HCT116 (cell line): ENCODE results near the gene BAX.

Experiments
- CEBPB ChIP-seq: IDR thresholded peaks from 2 replicates; pipeline ENCODE4 v1.6.1; 2012; ENCODE audit warnings: low read depth
- CTCF ChIP-seq, 3 experiments: fragments of 200-600 bp in 1 of 3; sonication (generic) in 1 of 3; IDR thresholded peaks in 2 of 3; conservative IDR thresholded peaks in 1 of 3; 2 replicates each; pipeline ENCODE4 v1.5.1; 2012 to 2017; ENCODE audit warnings: low read depth in 2 of 3, low read length in 2 of 3, antibody characterized with exemption in 1 of 3, borderline replicate concordance in 1 of 3, control low read depth in 1 of 3, mild to moderate bottlenecking in 1 of 3, mixed read lengths in 1 of 3, mixed run types in 1 of 3, moderate library complexity in 1 of 3; ENCODE audit not compliant: insufficient read depth in 1 of 3
- EZH2 ChIP-seq: fragments of 200-600 bp; sonication (generic); IDR thresholded peaks from 2 replicates; pipeline ENCODE4 v1.6.1; 2017; ENCODE audit warnings: antibody characterized with exemption, mixed run types
- JUND ChIP-seq: IDR thresholded peaks from 2 replicates; pipeline ENCODE4 v1.6.1; 2012
- MAX ChIP-seq: IDR thresholded peaks from 2 replicates; pipeline ENCODE4 v1.6.1; 2012
- POLR2A ChIP-seq: IDR thresholded peaks from 2 replicates; pipeline ENCODE4 v1.7.0; 2011; ENCODE audit warnings: borderline replicate concordance; ENCODE audit not compliant: insufficient read depth, insufficient read length; ENCODE audit errors: extremely low read depth
- POLR2AphosphoS5 ChIP-seq: IDR thresholded peaks from 2 replicates; pipeline ENCODE4 v1.6.1; 2011; ENCODE audit warnings: mild to moderate bottlenecking, low read depth, low read length, moderate library complexity
- RAD21 ChIP-seq: IDR thresholded peaks from 2 replicates; pipeline ENCODE4 v1.6.1; 2012; ENCODE audit warnings: low read depth, mild to moderate bottlenecking
- REST ChIP-seq: IDR thresholded peaks from 2 replicates; pipeline ENCODE4 v1.6.1; 2012; ENCODE audit warnings: low read depth
- SIN3A ChIP-seq: IDR thresholded peaks from 2 replicates; pipeline ENCODE4 v1.6.1; 2012; ENCODE audit warnings: low read depth
- SP1 ChIP-seq: IDR thresholded peaks from 2 replicates; pipeline ENCODE4 v1.6.1; 2012; ENCODE audit warnings: low read depth
- ZFX ChIP-seq: fragments of 450-650 bp; IDR thresholded peaks from 2 replicates; pipeline ENCODE4 v1.6.1; 2017

GRCh38 chr19:48918071-48918470 is 36.6 kb upstream of the BAX start:
- TF ChIP-seq CTCF (IDR thresholded peaks at IDR 0.05 in 2 of 3, conservative IDR thresholded peaks at IDR 0.05 in 1 of 3; ENCODE audit: borderline replicate concordance in 1 of 3, insufficient read depth in 1 of 3, low read depth in 2 of 3, low read length in 2 of 3), result no peak
- no peak for TF ChIP-seq POLR2A
- TF ChIP-seq REST, result no peak
- TF ChIP-seq EZH2, result no peak
- no peak for TF ChIP-seq ZFX
- TF ChIP-seq MAX, result no peak
- TF ChIP-seq RAD21, result no peak
- TF ChIP-seq SIN3A, result no peak
- TF ChIP-seq CEBPB, result no peak
- TF ChIP-seq POLR2AphosphoS5, result no peak
- TF ChIP-seq JUND, result no peak
- TF ChIP-seq SP1, result no peak
